Mesendoderm (in vitro differentiated cells): ENCODE measurements around the gene CLN3.
"Not testable (repeated sequence)": the region's sequence is repeated elsewhere in the genome, so short reads cannot be mapped to it uniquely, and the experiment has no call there.

Experiments
- DNase-seq: peaks from one replicate; pipeline ENCODE4 v3.0.0; 2013
- H2AK5ac ChIP-seq: 2 replicates; pipeline ENCODE4 v1.6.1; 2013; ENCODE audit warnings: low read length, inconsistent platforms
- H2BK120ac ChIP-seq: 2 replicates; pipeline ENCODE4 v1.6.1; 2013; ENCODE audit warnings: low read depth, mild to moderate bottlenecking, low read length, moderate library complexity, mixed read lengths
- H2BK15ac ChIP-seq: replicated peaks from 2 replicates; pipeline ENCODE4 v1.6.1; 2013; ENCODE audit warnings: low read depth, mild to moderate bottlenecking, moderate library complexity
- H2BK5ac ChIP-seq: 2 replicates; pipeline ENCODE4 v1.6.1; 2013; ENCODE audit warnings: low read length, inconsistent platforms
- H3K18ac ChIP-seq: 2 replicates; pipeline ENCODE4 v1.6.1; 2013; ENCODE audit warnings: mild to moderate bottlenecking, low read length, mixed read lengths
- H3K23ac ChIP-seq: one replicate; pipeline ENCODE4 v1.6.1; 2013; ENCODE audit warnings: low read length
- H3K27ac ChIP-seq: 2 replicates; pipeline ENCODE4 v1.5.1; 2013; ENCODE audit warnings: low read depth, mild to moderate bottlenecking, inconsistent platforms, low read length, moderate library complexity
- H3K27me3 ChIP-seq: 2 replicates; pipeline ENCODE4 v1.6.1; 2013; ENCODE audit warnings: low read length, control low read depth, mild to moderate bottlenecking, inconsistent platforms; ENCODE audit not compliant: insufficient read depth, poor library complexity
- H3K36me3 ChIP-seq: 2 replicates; pipeline ENCODE4 v1.6.1; 2013; ENCODE audit warnings: low read length, inconsistent platforms; ENCODE audit not compliant: control insufficient read depth, insufficient read depth
- H3K4ac ChIP-seq: one replicate; pipeline ENCODE4 v1.6.1; 2013; ENCODE audit warnings: low read depth, mild to moderate bottlenecking, low read length, moderate library complexity
- H3K4me1 ChIP-seq: 2 replicates; pipeline ENCODE4 v1.6.1; 2013; ENCODE audit warnings: low read depth, low read length, inconsistent platforms; ENCODE audit not compliant: control insufficient read depth
- H3K4me2 ChIP-seq: 2 replicates; pipeline ENCODE4 v1.6.1; 2013; ENCODE audit warnings: low read length
- H3K4me3 ChIP-seq: 2 replicates; pipeline ENCODE4 v1.5.1; 2013; ENCODE audit warnings: mild to moderate bottlenecking, low read length
- H3K56ac ChIP-seq: one replicate; pipeline ENCODE4 v1.6.1; 2013; ENCODE audit warnings: low read length
- H3K79me1 ChIP-seq: 2 replicates; pipeline ENCODE4 v1.6.1; 2013; ENCODE audit warnings: low read length, inconsistent platforms
- H3K79me2 ChIP-seq: 2 replicates; pipeline ENCODE4 v1.6.1; 2013; ENCODE audit warnings: mild to moderate bottlenecking, low read length; ENCODE audit not compliant: control insufficient read depth, insufficient read depth
- H3K9ac ChIP-seq: 2 replicates; pipeline ENCODE4 v1.6.1; 2013; ENCODE audit warnings: low read length, inconsistent platforms
- H4K5ac ChIP-seq: one replicate; pipeline ENCODE4 v1.6.1; 2013; ENCODE audit warnings: low read length
- H4K8ac ChIP-seq: one replicate; pipeline ENCODE4 v1.6.1; 2013; ENCODE audit warnings: low read depth, mild to moderate bottlenecking, control low read depth, low read length, moderate library complexity
- WGBS: extraction: QIAGEN DNeasy Blood & Tissue Kit; methylation state at CpG from one replicate; pipeline ENCODE4 v1.1.7; 2013; ENCODE audit warnings: low lambda C conversion rate, missing lambda C conversion rate; ENCODE audit not compliant: insufficient coverage; ENCODE audit errors: extremely low coverage; 5-methylcytosine and 5-hydroxymethylcytosine counted together

CLN3 gene

GRCh38 chr16:28446388-28446787 lies 45.5 kb downstream of the CLN3 start:
- not testable (repeated sequence) for H3K56ac ChIP-seq, H2AK5ac ChIP-seq, H3K4me1 ChIP-seq, H2BK5ac ChIP-seq, DNase-seq, H3K27me3 ChIP-seq, H4K8ac ChIP-seq, H3K9ac ChIP-seq, H3K27ac ChIP-seq, H3K79me2 ChIP-seq, H3K18ac ChIP-seq, H4K5ac ChIP-seq, H3K4me3 ChIP-seq, H3K79me1 ChIP-seq, H3K36me3 ChIP-seq, H3K23ac ChIP-seq, H2BK15ac ChIP-seq, H3K4me2 ChIP-seq, H3K4ac ChIP-seq, H2BK120ac ChIP-seq
- no CpG with 5 or more reads among the region's 4 CpGs for WGBS

- H3K27ac ChIP-seq, H3K18ac ChIP-seq, H3K23ac ChIP-seq, H3K4ac ChIP-seq, H3K79me2 ChIP-seq, H2BK5ac ChIP-seq, H3K4me3 ChIP-seq, H3K4me1 ChIP-seq, H3K9ac ChIP-seq, H3K36me3 ChIP-seq, H3K56ac ChIP-seq, H3K79me1 ChIP-seq, H2BK120ac ChIP-seq, H4K5ac ChIP-seq, DNase-seq, H3K4me2 ChIP-seq, H2BK15ac ChIP-seq, H2AK5ac ChIP-seq, H3K27me3 ChIP-seq, H4K8ac ChIP-seq: not testable (repeated sequence)
- no CpG with 5 or more reads among the region's 6 CpGs for WGBS
Observed at GRCh38 chr16:28443943-28444342, 47.9 kb downstream of the CLN3 start.

GRCh38 chr16:28438899-28439298 lies 53.0 kb downstream of the CLN3 start:
- H2BK5ac ChIP-seq, H3K79me1 ChIP-seq, H2BK15ac ChIP-seq, H3K18ac ChIP-seq, H3K23ac ChIP-seq, H4K8ac ChIP-seq, H3K4me2 ChIP-seq, H3K56ac ChIP-seq, H3K9ac ChIP-seq, H3K36me3 ChIP-seq, H3K27ac ChIP-seq, H3K79me2 ChIP-seq, H4K5ac ChIP-seq, DNase-seq, H2AK5ac ChIP-seq, H3K4me3 ChIP-seq, H3K4me1 ChIP-seq, H3K27me3 ChIP-seq, H3K4ac ChIP-seq, H2BK120ac ChIP-seq: not testable (repeated sequence)
- no CpG with 5 or more reads among the region's 6 CpGs for WGBS

DNA sequence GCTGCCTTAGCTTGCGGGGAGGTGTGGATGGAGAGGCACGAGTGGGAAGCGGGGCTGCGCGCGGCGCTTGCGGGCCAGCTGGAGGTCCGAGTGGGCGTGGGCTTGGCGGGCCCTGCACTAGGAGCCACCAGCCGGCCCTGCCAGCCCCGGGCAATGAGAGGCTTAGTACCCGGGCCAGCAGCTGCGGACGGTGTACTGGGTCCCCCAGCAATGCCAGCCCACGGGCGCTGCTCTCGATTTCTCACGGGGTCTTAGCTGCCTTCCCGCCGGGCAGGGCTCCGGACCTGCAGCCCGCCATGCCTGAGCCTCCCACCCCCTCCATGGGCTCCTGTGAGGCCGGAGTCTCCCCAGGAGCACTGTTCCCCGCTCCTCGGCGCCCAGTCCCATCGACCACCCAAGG lies 56.5 kb downstream of the CLN3 start:
- WGBS = no CpG with 5 or more reads among the region's 29 CpGs
- not testable (repeated sequence) for H3K4me1 ChIP-seq, H3K79me1 ChIP-seq, H4K8ac ChIP-seq, H3K27ac ChIP-seq, H4K5ac ChIP-seq, DNase-seq, H2AK5ac ChIP-seq, H3K79me2 ChIP-seq, H3K4ac ChIP-seq, H3K23ac ChIP-seq, H2BK5ac ChIP-seq, H3K9ac ChIP-seq, H3K36me3 ChIP-seq, H3K27me3 ChIP-seq, H3K56ac ChIP-seq, H3K4me2 ChIP-seq, H2BK120ac ChIP-seq, H3K18ac ChIP-seq, H2BK15ac ChIP-seq, H3K4me3 ChIP-seq
